Liver (tissue), 9 donors: ENCODE measurements around the gene CFDP1. TPM values are rescaled to one million over a fixed set of nuclear protein-coding genes. Genes with fewer than 3 reads are reported as not detected.
A peak's percentile ranks its signal among the peaks of the same experiment; 100 is the strongest.
"Not testable (repeated sequence)": the region's sequence is repeated elsewhere in the genome, so short reads cannot be mapped to it uniquely, and the experiment has no call there.

ENCODE experiments used
- DNase-seq: peaks from one replicate; pipeline ENCODE4 v3.0.0-alpha.2; 2017; ENCODE audit warnings: low spot score
- H3K27ac ChIP-seq, 2 donors: one replicate each; pipeline ENCODE4 v1.7.0; 2013; ENCODE audit warnings: inconsistent platforms in 2 of 2, low read length in 2 of 2, control low read depth in 1 of 2, low read depth in 1 of 2, mild to moderate bottlenecking in 1 of 2
- H3K27me3 ChIP-seq, 4 donors: one replicate each; pipeline versions ENCODE4 v1.6.1 to v1.7.0; 2013; ENCODE audit warnings: low read length in 3 of 4, inconsistent platforms in 1 of 4, mild to moderate bottlenecking in 1 of 4, moderate library complexity in 1 of 4; ENCODE audit not compliant: control insufficient read depth in 4 of 4, insufficient read depth in 4 of 4
- H3K36me3 ChIP-seq, 4 donors: one replicate each; pipeline versions ENCODE4 v1.6.1 to v1.7.0; 2013; ENCODE audit warnings: low read length in 3 of 4, mild to moderate bottlenecking in 3 of 4, low read depth in 1 of 4, moderate library complexity in 1 of 4; ENCODE audit not compliant: control insufficient read depth in 4 of 4, insufficient read depth in 3 of 4
- H3K4me1 ChIP-seq, 4 donors: one replicate each; pipeline versions ENCODE4 v1.6.1 to v1.7.0; 2013; ENCODE audit warnings: low read length in 3 of 4, mild to moderate bottlenecking in 3 of 4, moderate library complexity in 1 of 4; ENCODE audit not compliant: control insufficient read depth in 4 of 4, insufficient read depth in 4 of 4
- H3K4me3 ChIP-seq, 3 donors: one replicate each; pipeline versions ENCODE4 v1.6.1 to v1.7.0; 2013; ENCODE audit warnings: low read length in 3 of 3, control low read depth in 1 of 3, low read depth in 1 of 3, mild to moderate bottlenecking in 1 of 3
- H3K9ac ChIP-seq, 2 donors: one replicate each; pipeline ENCODE4 v1.7.0; 2013; ENCODE audit warnings: low read length in 2 of 2, mild to moderate bottlenecking in 2 of 2, moderate library complexity in 2 of 2, control low read depth in 1 of 2, low read depth in 1 of 2
- H3K9me3 ChIP-seq, 4 donors: one replicate each; pipeline versions ENCODE4 v1.6.1 to v1.7.0; 2013; ENCODE audit warnings: low read length in 3 of 4; ENCODE audit not compliant: control insufficient read depth in 4 of 4
- EGR1 ChIP-seq, 2 donors: IDR thresholded peaks; 2 replicates each; pipeline ENCODE4 v1.6.1; 2016 to 2018; ENCODE audit warnings: antibody characterized with exemption in 2 of 2, low read depth in 2 of 2
- FOXA1 ChIP-seq: IDR thresholded peaks from 2 replicates; pipeline ENCODE4 v1.6.1; 2016; ENCODE audit warnings: antibody characterized with exemption
- GABPA ChIP-seq, 2 donors: IDR thresholded peaks in 1 of 2; conservative IDR thresholded peaks in 1 of 2; 2 replicates each; pipeline ENCODE4 v1.6.1; 2016; ENCODE audit warnings: antibody characterized with exemption in 2 of 2, mild to moderate bottlenecking in 1 of 2, moderate library complexity in 1 of 2
- HNF4A ChIP-seq, 2 donors: conservative IDR thresholded peaks; 2 replicates each; pipeline ENCODE4 v1.6.1; 2016; ENCODE audit warnings: antibody characterized with exemption in 2 of 2, mild to moderate bottlenecking in 2 of 2
- HNF4G ChIP-seq: IDR thresholded peaks from 2 replicates; pipeline ENCODE4 v1.6.1; 2016; ENCODE audit warnings: antibody characterized with exemption
- NR2F2 ChIP-seq: IDR thresholded peaks from 2 replicates; pipeline ENCODE4 v1.6.1; 2016; ENCODE audit warnings: antibody characterized with exemption
- RAD21 ChIP-seq, 2 donors: IDR thresholded peaks; 2 replicates each; pipeline ENCODE4 v1.6.1; 2016; ENCODE audit warnings: antibody characterized with exemption in 2 of 2, mild to moderate bottlenecking in 2 of 2
- REST ChIP-seq: IDR thresholded peaks from 2 replicates; pipeline ENCODE4 v1.6.1; 2016; ENCODE audit warnings: antibody characterized with exemption, mild to moderate bottlenecking
- RXRA ChIP-seq, 2 donors: IDR thresholded peaks; 2 replicates each; pipeline ENCODE4 v1.6.1; 2017 to 2018; ENCODE audit warnings: antibody characterized with exemption in 2 of 2, mild to moderate bottlenecking in 1 of 2
- SP1 ChIP-seq: IDR thresholded peaks from 2 replicates; pipeline ENCODE4 v1.6.1; 2018; ENCODE audit warnings: antibody characterized with exemption, mild to moderate bottlenecking
- TAF1 ChIP-seq: conservative IDR thresholded peaks from 2 replicates; pipeline ENCODE4 v1.6.1; 2016; ENCODE audit warnings: antibody characterized with exemption, mild to moderate bottlenecking
- YY1 ChIP-seq: IDR thresholded peaks from 2 replicates; pipeline ENCODE4 v1.6.1; 2016; ENCODE audit warnings: antibody characterized with exemption, mild to moderate bottlenecking
- ZBTB33 ChIP-seq: IDR thresholded peaks from 2 replicates; pipeline ENCODE4 v1.6.1; 2016; ENCODE audit warnings: antibody characterized with exemption
- WGBS: extraction: QIAGEN DNeasy Blood & Tissue Kit; methylation state at CpG from one replicate; pipeline ENCODE4 v1.1.7; 2013; 5-methylcytosine and 5-hydroxymethylcytosine counted together
- polyA plus RNA-seq, 2 donors: library from polyadenylated mRNA; stranded (reverse) in 1 of 2; unstranded in 1 of 2; fragments of 200-250 nt in 1 of 2; fragments of >200 nt in 1 of 2; fragmentation: Nextera tagmentation in 1 of 2; extraction: Ambion mirVana in 1 of 2; gene quantifications; one replicate each; pipeline versions ENCODE4 v1.2.1 to v1.2.3, GENCODE V29; 2013 to 2015
- total RNA-seq, 2 donors: library from RNA; depleted of rRNA; stranded (reverse); fragments of >200 nt; gene quantifications; one replicate each; pipeline ENCODE4 v1.2.3, GENCODE V29; 2014
- TF ChIP-seq, protein P1 (sequence below): fragments of 150-350 bp; IDR thresholded peaks from 2 replicates; pipeline ENCODE4 v1.5.1; 2017; ENCODE audit warnings: improper control_type of control experiment, low read depth, low read length; ENCODE audit not compliant: missing input control
- TF ChIP-seq, protein P2 (sequence below): IDR thresholded peaks from 2 replicates; pipeline ENCODE4 v1.6.1; 2016; ENCODE audit warnings: antibody characterized with exemption
- donor health status: healthy.
- donor health status: healthy.
- donor health status: healthy.
- donor health status: healthy.
- donor health status: healthy.

Gene CFDP1
- total and polyA plus RNA-seq, 4 donors, result 20.5 to 49.2 (median 33.9) TPM

- Histone ChIP-seq H3K9ac (peak overlapping the region; percentile 58), H3K4me1 (peaks cover 0 to 11% (median 8%) of the 10 kb centered on the region in 4 donors), H3K4me3 (peak overlapping the region; percentile 62 to 94 (median 87)), H3K27ac (peak overlapping the region; percentile 85 to 95)
- DNase-seq, H3K27me3 ChIP-seq, H3K36me3 ChIP-seq, H3K9me3 ChIP-seq: not testable (repeated sequence)
- WGBS, result 3% methylated on average over 39 of the region's 39 CpGs
- peak; percentile 20 for TF ChIP-seq RXRA (IDR thresholded peaks at IDR 0.05)
Measured at GRCh38 chr16:75463389-75464121, 30.3 kb upstream of the CFDP1 start.

GRCh38 chr16:75462806-75463205, 29.5 kb upstream of the CFDP1 start:
- Histone ChIP-seq H3K27me3 (no peaks in the 10 kb centered on the region), H3K9me3 (no peaks in the 10 kb centered on the region), H3K27ac (no peak overlapping the region), H3K9ac (no peak overlapping the region), H3K36me3 (no peaks in the 10 kb centered on the region), H3K4me1 (peaks cover 0 to 11% (median 8%) of the 10 kb centered on the region in 4 donors), H3K4me3 (peak overlapping the region in 1 of 3 donors; percentile 94)
- TF ChIP-seq SP1 (no peak), RAD21 (IDR thresholded peaks at IDR 0.05) (no peak), GABPA (IDR thresholded peaks at IDR 0.05 in 1 of 2, conservative IDR thresholded peaks at IDR 0.05 in 1 of 2) (no peak), TAF1 (no peak), ZBTB33 (no peak), FOXA1 (no peak), NR2F2 (no peak), REST (no peak), YY1 (no peak), HNF4A (conservative IDR thresholded peaks at IDR 0.05) (no peak), RXRA (IDR thresholded peaks at IDR 0.05) (no peak), HNF4G (no peak), EGR1 (IDR thresholded peaks at IDR 0.05; ENCODE audit: low read depth in 2 of 2) (no peak)
- TF ChIP-seq, protein P1, sequence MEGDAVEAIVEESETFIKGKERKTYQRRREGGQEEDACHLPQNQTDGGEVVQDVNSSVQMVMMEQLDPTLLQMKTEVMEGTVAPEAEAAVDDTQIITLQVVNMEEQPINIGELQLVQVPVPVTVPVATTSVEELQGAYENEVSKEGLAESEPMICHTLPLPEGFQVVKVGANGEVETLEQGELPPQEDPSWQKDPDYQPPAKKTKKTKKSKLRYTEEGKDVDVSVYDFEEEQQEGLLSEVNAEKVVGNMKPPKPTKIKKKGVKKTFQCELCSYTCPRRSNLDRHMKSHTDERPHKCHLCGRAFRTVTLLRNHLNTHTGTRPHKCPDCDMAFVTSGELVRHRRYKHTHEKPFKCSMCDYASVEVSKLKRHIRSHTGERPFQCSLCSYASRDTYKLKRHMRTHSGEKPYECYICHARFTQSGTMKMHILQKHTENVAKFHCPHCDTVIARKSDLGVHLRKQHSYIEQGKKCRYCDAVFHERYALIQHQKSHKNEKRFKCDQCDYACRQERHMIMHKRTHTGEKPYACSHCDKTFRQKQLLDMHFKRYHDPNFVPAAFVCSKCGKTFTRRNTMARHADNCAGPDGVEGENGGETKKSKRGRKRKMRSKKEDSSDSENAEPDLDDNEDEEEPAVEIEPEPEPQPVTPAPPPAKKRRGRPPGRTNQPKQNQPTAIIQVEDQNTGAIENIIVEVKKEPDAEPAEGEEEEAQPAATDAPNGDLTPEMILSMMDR, result no peak
- TF ChIP-seq, protein P2, sequence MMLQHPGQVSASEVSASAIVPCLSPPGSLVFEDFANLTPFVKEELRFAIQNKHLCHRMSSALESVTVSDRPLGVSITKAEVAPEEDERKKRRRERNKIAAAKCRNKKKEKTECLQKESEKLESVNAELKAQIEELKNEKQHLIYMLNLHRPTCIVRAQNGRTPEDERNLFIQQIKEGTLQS, result no peak
- DNase-seq, result no peak
- WGBS, result 41% methylated on average over 2 of the region's 2 CpGs
